Endothelial cell of umbilical vein (primary cell): ENCODE data around the gene MAML1.

Source experiments
- CTCF ChIP-seq, 2 donors: IDR thresholded peaks; 1 replicate in 1 of 2; 2 replicates in 1 of 2; pipeline ENCODE4 v1.5.1; 2011; ENCODE audit warnings: low read length in 2 of 2, mild to moderate bottlenecking in 2 of 2, moderate library complexity in 2 of 2, control low read depth in 1 of 2, inconsistent platforms in 1 of 2, low read depth in 1 of 2; ENCODE audit not compliant: insufficient read depth in 1 of 2; ENCODE audit errors: extremely low read depth in 1 of 2
- JUN ChIP-seq: IDR thresholded peaks from 2 replicates; pipeline ENCODE4 v1.6.1; 2011; ENCODE audit warnings: borderline replicate concordance, low read depth; ENCODE audit not compliant: insufficient read length, insufficient read depth

- TF ChIP-seq JUN (no peak), CTCF (IDR thresholded peaks at IDR 0.05; ENCODE audit: extremely low read depth in 1 of 2, insufficient read depth in 1 of 2, low read depth in 1 of 2, low read length in 2 of 2) (no peak)
Observed at GRCh38 chr5:179759581-179760551, 27.2 kb downstream of the MAML1 start.
